Stimulated activated CD8-positive, alpha-beta memory T cell treated with anti-CD3 and anti-CD28 coated beads, Interleukin-4, amount 100 ng/mL, for 48 hours (primary cell): Measurements from ENCODE around the gene TPM1.
"Not testable (repeated sequence)": the region's sequence is repeated elsewhere in the genome, so short reads cannot be mapped to it uniquely, and the experiment has no call there.

Experiments
- DNase-seq: peaks from one replicate; pipeline ENCODE4 v3.0.0-alpha.2; 2020

TPM1 gene

DNA sequence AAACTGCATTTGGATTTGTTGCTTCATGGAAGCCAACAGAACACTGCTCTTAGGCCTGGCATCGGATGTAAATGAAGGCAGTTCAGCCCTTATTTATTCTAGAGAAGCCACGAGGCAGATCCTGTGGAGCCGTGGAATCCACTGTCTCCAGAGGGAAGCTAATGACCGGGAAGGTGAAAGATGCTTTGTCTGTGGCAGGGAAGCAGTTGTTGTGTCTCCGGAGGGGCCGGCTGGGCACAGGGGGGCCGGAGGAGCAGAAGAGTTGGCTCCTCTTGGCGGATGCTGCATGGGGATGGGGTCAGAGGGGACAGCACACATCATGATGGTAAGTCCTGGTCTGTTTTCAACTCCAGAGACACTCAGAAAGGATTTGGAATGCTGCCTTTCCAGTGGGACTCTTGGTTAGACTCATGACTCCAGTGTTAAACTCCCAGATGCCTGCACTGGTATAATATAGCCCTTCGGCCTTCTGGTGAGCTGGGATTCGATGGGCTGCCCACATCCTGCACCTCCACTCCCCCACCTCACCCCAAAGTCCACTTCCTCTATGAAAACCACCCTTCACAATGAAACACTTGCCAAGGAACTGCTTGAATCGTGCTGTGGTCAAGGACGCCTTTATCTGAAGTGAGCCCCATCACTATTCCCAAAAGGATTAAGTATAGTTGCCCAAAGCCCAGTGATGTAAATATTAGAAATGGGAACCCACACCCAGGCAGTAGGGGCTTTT lies 33.6 kb downstream of the TPM1 start:
- no peak for DNase-seq

DNA sequence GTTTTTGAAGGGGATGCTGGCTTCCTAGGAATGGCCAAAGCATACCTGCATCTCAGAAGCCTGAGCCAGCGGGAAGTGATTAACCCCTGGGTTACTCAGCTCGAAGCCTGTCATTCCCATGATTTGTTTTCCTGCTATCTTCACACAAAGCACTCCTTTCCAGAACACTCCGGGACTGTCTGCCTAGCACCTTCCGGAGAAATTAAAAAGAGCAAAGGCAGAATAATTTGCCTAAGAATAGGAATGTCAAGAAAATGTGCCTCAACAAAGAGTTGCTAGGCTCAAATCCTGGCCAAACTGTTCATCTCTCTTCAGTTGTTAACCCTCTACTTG lies 34.1 kb downstream of the TPM1 start:
- DNase-seq = no peak

DNA sequence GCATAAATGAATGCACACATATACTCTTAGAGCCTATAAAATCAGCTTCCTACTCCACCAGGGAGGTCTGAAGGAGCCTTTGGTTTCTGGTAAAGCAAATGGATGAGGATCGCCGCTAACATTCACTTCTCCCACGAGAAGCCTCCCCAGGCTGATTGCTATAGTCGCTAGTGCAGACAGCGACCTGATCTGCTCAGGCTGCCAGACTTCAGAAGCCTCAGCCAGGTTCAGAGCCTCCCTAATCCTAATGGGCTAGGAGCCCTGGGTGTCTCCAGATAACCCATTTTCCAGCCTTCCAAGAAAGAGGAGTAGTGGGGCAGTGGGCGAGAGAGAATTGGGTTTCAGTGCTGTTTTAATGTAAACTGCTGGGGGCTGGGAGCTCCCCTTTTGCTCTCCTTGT lies 35.4 kb downstream of the TPM1 start:
- no peak for DNase-seq

DNA sequence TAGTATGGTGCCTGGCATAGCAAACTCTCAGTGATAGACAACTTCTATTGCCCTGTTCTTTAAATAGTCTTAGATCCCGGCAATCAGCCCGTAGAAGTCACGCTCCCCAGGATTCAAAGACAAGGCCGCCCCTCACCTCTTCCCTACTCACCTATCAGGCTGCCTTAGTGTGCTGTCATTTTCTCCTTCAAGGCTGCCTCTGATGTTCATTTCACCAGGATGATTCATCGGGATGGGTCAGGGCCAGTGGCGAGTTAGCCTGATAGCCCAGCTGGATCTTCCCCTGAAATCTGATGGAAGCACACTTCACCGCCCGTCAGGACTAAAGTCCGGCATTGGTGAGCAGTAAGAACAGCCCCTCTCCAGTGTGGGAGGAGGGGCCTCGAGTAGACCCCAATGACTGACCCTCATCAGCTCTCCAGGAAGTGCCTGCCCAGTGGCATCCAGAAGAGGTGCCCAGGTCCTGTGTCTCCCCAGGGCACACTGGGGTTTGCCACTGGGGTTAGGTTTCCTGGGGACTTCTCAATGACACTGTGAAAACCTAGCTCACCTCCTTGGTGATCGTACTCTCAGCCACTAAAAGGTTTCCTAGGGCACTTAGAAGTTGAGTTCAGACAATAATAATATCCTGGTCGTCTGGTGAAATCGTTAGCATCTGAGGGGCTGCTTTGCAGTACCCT lies 37.5 kb downstream of the TPM1 start:
- no peak for DNase-seq

DNA sequence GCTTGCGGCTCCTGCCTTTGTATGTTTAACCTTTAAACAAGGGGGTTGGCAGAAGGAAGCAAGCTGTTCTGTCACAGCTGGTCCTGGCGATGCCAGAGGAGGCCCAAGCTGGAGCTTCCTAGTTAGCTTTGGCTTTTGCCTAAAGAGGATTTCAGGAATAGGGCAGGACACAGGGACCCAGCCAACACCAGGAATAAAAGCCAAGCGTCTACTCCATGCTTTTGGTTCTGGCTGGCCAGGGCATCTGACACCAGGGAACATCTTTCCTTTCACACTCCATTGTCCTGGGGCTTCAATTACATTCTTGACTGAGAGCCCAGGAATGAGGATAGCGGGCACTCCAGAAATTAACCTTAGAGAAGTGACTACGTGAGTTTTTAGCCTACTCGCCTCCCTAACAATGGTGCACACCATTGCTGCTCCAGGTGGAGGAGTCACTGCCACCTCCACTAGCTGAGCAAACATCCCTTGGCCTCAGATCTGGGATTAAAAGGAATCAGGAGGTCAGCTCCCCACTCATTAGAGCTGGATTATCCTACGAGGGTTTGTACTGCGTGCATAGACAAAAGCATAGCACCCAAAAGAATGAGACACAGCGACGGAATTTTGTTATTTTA lies 38.2 kb downstream of the TPM1 start:
- DNase-seq = no peak

DNA sequence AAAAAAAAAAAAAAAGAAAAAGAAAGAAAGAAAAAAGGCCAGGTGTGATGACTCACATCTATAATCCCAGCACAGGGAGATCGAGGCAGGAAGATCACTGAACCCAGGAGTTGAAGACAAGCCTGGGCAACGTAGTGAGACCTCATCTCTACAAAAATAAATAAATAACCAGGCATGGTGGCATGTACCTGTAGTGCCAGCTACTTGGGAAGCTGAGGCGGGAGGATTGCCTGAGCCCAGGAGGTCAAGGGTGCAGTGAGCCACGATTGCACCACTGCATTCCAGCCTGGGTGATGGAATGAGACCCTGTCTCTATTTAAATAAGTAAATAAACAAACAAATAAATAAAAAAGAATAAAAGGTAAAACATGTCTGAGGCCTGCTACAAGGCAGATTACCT lies 39.8 kb downstream of the TPM1 start:
- no peak for DNase-seq

DNA sequence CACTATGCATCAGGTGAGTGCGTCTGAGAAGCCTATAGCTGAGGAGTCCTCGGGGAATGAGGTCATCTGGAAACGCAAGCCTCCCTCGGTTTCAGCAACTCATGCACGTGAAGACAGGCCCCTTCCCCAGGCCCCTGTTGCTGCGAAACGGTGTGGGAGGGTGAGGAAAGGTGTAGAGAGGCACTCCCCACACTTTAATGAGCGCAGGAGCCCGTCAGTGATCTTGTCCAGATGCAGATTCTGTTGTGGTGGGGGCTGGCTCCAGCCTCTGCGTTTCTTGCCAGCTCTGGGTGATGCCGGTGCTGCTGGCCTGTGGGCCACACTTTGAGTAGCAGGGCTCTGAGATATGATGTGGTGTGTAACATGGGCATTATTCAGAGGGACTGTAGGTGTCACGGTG lies 40.5 kb downstream of the TPM1 start:
- DNase-seq = no peak

DNA sequence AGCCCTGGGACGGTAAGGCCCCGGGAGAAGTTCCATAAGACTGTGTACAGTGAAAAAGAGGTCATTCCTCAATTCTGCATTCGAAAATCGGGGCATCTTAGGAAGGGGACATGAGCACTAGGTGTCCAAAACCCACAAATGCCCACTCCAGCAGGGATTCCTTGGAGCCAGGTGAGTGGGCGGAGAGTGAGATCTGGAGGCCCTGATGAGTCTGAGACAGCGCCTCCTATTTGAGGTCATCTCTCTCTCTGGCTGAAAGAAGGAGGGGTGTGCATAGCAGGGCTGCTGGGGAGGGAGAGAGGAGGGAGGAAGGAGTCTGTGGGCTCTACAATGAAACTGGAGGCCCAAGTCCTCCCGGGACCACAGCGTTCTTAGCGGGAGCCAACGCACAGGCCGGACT lies 41.0 kb downstream of the TPM1 start:
- no peak for DNase-seq

DNA sequence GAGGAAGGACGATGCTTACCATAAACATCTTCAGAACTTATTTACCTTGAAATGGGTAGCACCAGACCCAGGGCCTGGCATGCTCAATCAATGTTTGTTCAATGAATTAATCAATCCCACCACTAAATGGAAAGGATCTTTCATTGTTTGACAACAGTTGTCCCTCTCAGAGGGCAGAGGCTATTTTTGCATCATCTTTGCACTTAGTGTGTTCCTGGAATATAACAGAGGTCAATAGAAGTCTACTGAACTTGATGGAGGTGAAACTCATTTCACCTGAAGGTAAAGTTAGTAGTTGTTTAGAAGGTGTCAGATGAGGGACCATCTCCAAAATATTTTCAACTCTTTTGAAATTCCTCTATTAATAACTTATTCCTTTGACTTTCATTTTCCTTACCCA lies 42.3 kb downstream of the TPM1 start:
- DNase-seq = no peak

DNA sequence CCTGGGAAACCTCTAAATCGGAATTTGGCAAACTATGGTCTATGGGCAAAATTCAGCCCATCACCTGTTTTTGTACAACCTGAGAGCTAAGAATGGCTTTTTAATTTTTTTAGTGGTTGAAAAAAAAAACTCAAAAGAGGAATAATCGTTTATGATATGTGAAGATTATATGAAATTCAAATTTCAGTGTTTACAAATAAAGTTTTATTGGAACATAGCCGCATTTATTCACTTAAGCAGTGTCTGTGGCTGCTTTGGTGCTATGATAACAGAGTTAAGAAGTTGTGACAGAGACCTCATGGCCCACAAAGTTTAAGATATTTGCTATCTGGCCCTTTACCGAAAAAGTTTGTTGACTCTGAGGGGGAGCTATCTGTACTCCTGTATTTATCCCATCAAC lies 42.7 kb downstream of the TPM1 start:
- DNase-seq = no peak

DNA sequence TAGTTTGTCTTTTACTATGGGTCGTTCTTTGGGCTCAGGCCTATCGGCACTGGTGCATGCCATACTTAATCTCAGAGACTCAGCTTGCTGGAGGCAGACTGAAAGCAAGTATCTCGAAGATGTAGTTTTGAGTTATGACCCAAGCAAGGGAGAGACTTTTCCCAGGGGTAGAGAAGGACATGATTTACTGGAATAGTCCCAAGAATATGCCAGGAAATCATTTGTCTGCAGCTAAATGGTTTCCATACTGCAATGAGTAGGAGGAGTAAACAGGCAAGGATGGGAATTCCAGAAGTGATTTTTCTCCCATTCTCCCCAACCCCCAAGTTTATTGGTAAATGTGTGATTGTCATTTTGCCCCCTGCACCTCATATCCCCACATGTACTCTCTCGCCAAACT lies 43.7 kb downstream of the TPM1 start:
- no peak for DNase-seq

DNA sequence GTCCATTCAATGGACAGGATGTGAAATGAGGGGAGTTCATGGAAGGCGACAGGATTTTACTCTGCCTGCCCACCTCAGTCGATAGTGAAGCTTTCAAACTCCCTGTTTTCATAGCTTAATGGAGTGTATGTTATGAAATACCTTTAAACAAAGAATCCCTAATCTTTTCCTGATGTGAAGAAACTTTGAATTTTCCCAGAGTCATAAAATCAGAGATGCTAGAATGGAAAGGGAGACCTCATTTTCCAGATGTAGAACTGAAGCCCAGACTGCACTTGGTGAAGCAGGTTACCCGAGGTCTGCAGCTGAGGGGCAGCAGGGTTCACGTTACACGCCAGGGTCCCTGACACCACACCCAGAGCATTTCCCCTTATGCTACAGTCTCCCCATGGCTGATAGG lies 44.4 kb downstream of the TPM1 start:
- no peak for DNase-seq

DNA sequence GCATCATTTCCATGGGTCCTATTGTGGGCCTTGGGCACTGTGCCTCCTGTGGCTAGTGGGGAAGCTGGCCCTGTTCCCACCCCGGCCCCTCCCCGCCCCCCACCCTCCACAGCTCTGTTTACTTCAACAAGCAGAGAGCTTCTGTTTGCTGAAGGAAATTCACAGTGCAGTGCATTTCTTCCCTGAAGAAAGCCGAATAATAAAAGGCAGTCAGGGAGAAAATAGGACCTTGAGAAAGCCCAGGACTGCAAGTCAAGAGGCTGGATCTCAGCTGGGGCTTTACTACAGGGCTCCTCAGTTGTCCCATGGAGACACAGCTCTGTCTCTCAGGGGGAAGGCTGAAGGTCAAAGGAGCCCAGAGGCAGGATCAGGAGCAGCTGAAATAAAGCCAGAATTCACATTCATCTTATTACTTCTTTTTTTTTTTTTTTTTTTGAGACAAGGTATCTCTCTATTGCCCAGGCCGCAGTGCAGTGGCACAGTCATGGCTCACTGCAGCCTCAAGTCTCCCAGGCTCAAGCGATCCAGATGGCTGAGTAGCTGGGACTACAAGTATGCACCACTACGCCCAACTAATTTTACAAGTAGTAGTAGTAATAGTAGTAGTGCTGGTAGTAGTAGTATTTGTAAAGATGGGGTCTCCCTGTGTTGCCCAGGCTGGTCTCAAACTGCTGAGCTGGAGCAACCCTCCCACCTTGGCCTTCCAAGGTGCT lies 46.1 kb downstream of the TPM1 start:
- DNase-seq = no peak

DNA sequence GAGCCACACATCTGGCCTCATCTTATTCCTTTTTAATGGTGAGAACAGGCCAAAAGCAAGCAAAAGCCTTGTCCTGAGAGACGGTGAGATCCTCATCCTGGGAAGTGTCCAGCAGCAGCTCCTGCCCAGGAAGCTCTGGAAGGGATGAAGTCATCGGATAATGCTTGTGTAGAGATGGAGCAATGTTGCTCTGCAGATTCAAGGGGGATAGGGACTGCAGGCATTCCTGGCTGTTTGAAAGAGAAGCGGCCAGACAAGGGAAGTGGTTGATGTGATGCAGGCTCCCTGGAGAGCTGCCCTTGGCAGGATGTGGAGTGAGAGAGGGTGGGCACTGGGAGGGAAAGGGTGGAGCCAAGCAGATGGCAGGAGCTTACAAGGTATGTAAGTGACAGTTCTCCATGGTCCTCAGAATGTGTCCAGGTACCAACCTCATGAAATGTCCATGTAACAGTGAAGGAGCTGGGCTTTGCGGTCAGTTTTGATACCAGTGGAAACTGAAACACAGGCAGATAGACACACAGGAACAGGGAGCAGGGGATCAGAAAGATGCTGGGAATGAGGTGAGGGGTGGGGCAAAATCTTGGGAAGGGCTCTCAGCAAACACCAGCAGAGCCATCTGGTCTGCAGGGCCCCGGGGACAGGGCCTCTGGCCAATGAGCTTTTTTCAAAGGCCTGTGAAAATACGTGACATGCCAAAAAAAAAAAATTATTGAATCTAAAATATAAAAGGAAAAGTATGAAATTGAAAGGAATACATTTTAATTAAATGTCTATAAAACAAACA lies 46.9 kb downstream of the TPM1 start:
- DNase-seq = no peak

DNA sequence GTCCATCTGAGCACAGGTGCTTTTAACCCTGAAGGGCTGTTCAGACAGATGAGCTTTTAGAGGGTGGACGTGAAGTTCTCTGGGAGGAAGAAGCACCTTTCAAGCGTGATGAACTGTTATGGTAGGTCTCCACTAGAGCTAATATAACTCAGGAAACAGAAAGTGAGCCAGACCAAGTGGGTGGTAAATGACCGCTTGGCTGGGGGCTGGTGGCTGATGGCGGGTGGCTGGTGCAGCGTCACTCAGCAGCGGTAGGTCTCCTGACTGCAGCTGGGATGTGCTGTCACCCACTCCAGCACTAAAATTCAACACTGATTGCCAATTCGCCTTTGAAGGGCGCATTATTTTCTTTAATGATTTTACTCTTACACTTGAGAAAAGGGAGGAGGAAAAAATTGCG lies 47.9 kb downstream of the TPM1 start:
- no peak for DNase-seq

DNA sequence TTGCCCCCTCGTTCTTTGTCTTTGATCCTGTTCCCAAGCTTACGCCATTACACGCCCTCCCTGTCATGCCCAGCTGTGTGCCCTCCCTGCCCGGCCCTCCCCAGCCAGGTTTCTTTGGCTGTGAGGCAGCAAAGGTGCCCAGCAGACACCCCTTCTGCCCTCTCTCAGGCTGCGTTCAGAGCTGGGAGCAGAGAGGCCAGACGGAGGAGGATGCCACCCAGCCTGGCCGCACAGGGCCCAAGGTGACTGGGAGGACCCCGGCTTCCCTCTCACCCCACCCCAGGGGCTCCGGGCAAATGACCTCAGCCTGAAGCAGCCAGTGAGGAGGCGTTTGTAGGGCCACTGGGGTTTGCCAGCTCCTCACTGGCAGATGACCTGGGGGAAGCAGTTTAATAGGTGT lies 48.3 kb downstream of the TPM1 start:
- DNase-seq = no peak

DNA sequence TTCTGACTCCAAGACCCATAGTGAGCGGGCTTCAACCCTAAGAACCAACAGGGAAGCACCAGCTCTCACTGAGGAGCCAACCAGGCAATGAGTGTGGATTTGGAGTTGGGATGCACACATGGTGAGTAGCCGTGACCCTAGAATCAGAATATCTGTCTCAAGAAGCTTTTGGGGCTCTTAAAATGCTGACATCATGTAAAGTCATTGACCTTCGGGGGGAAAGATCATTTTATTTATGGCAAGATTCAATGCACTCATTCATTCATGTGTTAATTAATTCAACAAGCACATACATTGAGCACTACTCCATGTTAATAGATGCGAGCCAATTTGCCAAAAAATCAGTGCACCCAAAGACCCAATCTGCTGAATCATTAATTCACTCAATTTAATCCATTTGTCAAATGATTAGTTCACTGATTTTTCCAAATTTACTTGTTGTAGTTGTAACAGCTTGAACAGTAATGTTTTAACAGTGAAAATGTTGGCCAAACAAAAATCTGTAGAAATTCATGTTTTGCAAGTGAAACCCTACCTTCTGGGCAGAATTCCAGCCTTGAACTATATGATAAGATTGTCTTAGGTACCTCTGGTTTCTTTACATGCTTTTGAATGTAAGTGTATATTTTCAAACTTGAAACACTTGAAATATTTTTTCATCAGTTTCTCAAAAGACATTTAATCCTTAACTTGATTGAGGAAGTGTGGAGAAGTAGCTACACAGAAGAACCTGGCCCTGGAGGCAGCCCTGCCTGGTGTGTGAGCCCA lies 49.3 kb downstream of the TPM1 start:
- no peak for DNase-seq

DNA sequence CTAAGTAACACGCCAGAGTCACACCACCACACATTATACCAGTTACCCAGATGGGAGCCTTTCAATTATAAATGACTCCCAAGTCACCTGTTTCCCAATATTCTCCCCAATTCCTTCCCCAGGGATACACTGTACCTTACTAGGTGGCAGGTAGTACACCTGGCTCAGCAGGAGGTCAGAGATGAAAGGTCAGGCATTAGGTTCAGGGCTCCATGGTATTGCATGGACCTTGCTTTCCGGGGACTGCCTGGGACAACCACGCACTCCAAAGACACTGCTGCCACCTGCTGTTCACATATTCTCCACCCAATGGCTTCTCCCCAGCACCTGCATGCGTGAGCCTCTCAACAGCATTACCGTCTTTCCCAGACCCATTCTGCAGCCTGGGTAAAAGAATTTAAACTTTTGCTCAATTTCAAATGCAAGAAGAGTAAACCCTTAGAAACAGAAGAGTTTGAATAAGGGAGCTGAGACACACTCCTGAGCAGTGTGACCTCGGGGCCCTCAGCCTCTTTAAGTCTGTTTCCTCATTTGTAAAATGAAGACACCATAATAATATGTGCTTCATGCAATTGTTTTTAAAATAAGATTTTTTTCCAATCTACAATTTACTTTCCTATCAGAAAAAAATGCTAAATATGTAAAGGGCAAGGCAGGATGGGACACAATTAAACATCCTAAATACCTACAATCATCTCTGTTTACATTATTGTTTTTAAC lies 51.1 kb downstream of the TPM1 start:
- peak; percentile 84 for DNase-seq

DNA sequence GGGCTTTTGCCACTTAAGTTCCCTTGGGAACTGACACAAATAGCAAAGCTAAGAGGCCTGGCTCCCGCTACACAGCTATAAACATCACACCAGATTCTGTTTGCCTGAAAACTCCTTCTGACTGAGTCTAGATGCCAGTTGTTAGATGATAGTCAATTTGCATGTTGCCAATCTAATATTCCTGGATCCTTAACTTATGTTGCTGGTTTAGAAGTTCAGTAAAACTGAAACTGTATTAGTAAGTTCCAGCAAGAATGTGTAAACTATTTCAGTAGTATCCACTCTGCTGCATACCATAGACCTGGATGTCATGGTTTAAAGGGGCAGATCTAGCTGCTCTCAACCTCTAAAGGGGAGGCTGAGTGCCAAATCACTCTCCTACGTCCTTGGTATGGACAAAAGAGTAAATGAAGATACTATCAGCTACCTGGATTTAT lies 52.0 kb downstream of the TPM1 start:
- no peak for DNase-seq

DNA sequence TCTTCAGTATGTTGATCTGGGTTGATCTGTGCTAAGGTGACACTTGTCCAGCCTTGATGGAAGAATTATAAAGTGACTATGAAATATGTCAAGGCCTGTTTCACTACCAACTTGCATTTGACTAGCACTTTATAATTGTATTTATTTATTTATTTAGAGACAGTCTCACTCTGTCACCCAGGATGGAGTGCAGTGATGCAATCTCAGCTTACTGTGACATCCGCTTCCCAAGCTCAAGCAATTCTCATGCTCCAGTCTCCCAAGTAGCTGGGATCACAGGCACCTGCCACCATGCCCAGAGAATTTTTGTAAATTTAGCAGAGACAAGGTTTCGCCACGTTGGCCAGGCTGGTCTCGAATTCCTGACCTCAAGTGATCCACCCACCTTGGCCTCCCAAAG lies 53.6 kb downstream of the TPM1 start:
- DNase-seq = no peak

DNA sequence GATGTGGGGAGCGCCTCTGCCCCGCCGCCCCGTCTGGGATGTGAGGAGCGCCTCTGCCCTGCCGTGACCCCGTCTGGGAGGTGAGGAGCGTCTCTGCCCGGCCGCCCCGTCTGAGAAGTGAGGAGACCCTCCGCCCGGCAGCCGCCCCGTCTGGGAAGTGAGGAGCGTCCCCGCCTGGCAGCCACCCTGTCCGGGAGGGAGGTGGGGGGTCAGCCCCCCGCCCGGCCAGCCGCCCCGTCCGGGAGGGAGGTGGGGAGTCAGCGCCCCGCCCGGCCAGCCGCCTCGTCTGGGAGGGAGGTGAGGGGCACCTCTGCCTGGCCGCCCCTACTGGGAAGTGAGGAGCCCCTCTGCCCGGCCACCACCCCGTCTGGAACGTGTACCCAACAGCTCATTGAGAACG lies 56.4 kb downstream of the TPM1 start:
- not testable (repeated sequence) for DNase-seq

DNA sequence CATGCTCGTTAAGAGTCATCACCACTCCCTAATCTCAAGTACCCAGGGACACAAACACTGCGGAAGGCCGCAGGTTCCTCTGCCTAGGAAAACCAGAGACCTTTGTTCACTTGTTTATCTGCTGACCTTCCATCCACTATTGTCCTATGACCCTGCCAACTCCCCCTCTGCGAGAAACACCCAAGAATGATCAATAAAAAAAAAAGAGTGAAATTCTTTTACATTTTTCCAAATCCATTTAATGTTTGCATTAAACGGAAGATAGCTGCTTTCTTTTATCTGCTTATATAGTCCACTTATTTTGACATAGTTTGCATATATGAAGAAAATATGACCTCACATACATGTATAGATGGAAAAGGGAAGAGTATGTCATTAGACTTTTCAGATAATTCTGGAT lies 57.0 kb downstream of the TPM1 start:
- DNase-seq = not testable (repeated sequence)
